ENCODE results near the gene ODAD2.

GRCh38 chr10:27816320-27816719 lies 182.6 kb downstream of the ODAD2 start:
- TF ChIP-seq CTCF (conservative IDR thresholded peaks at IDR 0.05 in 1 of 2, IDR thresholded peaks at IDR 0.05 in 1 of 2; ENCODE audit: extremely low read depth in 1 of 2, insufficient read depth in 1 of 2, low read depth in 1 of 2, low read length in 2 of 2): no peak
- no peak for TF ChIP-seq EZH2 (IDR thresholded peaks at IDR 0.05; ENCODE audit: borderline replicate concordance, low read length)

All from mammary epithelial cell (primary cell).